Mucosa of stomach (tissue), 1 donor: ENCODE results near the gene CBX1.

Experiments used
- H3K27me3 ChIP-seq: one replicate; pipeline ENCODE4 v1.7.0; 2013; ENCODE audit warnings: mild to moderate bottlenecking, low read length; ENCODE audit not compliant: control insufficient read depth, insufficient read depth
- H3K36me3 ChIP-seq: one replicate; pipeline ENCODE4 v1.7.0; 2013; ENCODE audit warnings: low read length; ENCODE audit not compliant: control insufficient read depth, insufficient read depth
- H3K4me1 ChIP-seq: one replicate; pipeline ENCODE4 v1.7.0; 2013; ENCODE audit warnings: mild to moderate bottlenecking, low read length; ENCODE audit not compliant: control insufficient read depth, insufficient read depth
- H3K4me3 ChIP-seq: one replicate; pipeline ENCODE4 v1.7.0; 2013; ENCODE audit warnings: low read length
- H3K9ac ChIP-seq: one replicate; pipeline ENCODE4 v1.7.0; 2013; ENCODE audit warnings: mild to moderate bottlenecking, low read length, moderate library complexity
- H3K9me3 ChIP-seq: one replicate; pipeline ENCODE4 v1.7.0; 2013; ENCODE audit warnings: mild to moderate bottlenecking, low read length, moderate library complexity; ENCODE audit not compliant: control insufficient read depth
- donor health status: Pancreatic carcinoma.

Gene CBX1

DNA sequence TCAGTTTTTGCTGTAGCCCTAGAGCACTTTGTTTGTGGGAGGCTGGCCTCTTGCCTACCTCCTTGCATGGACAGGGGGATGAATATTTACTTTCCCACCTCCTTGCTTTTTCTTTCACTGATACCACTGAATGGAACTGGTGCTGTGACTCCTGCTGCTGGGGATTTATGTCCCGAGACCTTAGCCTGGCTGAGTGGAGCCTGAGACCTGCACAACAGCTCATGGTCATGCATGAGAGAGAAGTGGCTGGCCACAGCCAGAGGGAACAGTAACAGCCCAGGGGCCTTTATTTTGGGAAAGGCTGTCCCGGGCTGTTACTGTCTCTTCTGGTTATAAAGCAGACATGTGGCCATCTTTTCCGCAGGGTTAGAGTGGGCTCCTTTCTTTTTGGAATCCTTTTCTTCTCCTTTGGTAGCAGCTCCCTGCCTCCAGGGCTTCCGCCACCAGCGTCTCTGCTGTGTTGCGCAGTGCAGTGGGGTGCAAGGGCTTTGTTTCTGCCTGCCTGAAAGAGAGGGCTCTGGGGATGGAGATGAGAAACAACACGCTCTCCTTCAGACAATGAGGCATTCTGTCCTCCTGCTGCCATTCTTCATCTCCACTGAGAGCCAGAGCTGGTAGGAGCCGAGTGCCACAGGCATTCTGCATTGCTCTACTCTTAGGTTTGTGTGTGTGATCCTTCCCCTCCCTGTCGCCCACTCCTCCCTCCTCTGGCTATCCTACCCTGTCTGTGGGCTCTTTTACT lies 20.8 kb upstream of the CBX1 start:
- H3K9me3 ChIP-seq, result no peaks in the 10 kb centered on the region
- H3K9ac ChIP-seq, result no peak overlapping the region
- H3K4me1 ChIP-seq, result no peaks in the 10 kb centered on the region
- H3K4me3 ChIP-seq, result no peak overlapping the region
- H3K36me3 ChIP-seq, result peaks cover 24% of the 10 kb centered on the region
- no peaks in the 10 kb centered on the region for H3K27me3 ChIP-seq

DNA sequence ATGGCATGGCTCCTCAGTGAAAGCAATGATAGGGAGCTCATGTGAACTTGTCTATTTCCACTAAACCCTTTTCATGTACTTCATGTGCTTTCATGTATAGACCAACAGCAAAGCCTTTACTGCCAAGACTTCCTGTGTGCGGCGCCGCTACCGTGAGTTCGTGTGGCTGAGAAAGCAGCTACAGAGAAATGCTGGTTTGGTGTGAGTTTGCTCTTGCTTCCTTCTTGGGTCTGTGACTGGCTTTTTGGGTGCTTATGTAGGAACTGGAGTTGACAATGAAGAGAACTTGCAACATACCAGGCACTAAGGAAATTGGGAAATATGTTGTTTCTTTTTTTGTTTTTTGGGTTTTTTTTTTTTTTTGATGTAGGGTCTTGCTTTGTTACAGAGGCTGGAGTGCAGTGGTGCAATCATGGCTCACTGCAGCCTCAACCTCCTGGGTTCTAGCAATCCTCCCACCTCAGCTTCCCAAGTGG lies 12.0 kb upstream of the CBX1 start:
- no peaks in the 10 kb centered on the region for H3K4me1 ChIP-seq
- no peak overlapping the region for H3K9ac ChIP-seq
- H3K4me3 ChIP-seq, result no peak overlapping the region
- no peaks in the 10 kb centered on the region for H3K9me3 ChIP-seq
- H3K27me3 ChIP-seq, result no peaks in the 10 kb centered on the region
- peaks cover 8% of the 10 kb centered on the region for H3K36me3 ChIP-seq

DNA sequence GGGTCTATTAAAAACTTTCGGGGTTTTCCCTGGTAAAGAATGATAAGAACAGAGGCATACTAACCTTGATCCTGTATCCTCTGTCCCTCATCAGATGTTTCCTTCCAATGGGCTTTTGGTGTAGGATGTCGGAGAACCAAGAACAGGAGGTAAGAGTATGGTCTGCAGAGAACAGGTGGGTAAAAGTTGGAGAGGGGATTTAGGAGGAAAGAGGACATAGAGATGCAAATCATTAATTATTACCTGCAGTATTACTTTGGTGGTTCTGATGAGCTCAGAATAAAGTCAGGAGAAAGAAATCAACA lies 10.6 kb upstream of the CBX1 start:
- Histone ChIP-seq H3K9ac (no peak overlapping the region), H3K27me3 (no peaks in the 10 kb centered on the region), H3K9me3 (no peaks in the 10 kb centered on the region), H3K4me3 (no peak overlapping the region), H3K4me1 (no peaks in the 10 kb centered on the region), H3K36me3 (no peaks in the 10 kb centered on the region)

DNA sequence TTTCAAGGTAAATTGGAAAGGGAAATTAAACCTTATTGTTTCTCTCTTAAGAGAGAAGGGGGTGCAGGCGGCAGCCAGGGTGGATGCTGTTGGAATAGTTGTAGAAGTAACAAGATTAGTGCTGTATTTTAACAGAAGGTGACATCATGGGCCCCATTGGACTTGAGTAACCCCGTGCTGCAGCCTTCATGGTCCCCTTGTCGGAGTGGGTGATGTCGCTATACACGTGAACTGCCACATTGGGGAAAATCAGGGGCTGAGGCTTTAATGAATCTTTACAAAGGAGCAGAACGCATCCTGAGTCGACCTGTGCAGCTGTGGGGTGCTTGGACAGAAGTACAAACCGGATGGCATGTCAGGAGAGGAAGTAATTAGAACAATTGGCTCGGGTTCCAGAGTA lies 9.5 kb upstream of the CBX1 start:
- no peaks in the 10 kb centered on the region for H3K27me3 ChIP-seq
- H3K9me3 ChIP-seq, result no peaks in the 10 kb centered on the region
- H3K4me1 ChIP-seq, result no peaks in the 10 kb centered on the region
- no peak overlapping the region for H3K4me3 ChIP-seq
- no peaks in the 10 kb centered on the region for H3K36me3 ChIP-seq
- no peak overlapping the region for H3K9ac ChIP-seq

DNA sequence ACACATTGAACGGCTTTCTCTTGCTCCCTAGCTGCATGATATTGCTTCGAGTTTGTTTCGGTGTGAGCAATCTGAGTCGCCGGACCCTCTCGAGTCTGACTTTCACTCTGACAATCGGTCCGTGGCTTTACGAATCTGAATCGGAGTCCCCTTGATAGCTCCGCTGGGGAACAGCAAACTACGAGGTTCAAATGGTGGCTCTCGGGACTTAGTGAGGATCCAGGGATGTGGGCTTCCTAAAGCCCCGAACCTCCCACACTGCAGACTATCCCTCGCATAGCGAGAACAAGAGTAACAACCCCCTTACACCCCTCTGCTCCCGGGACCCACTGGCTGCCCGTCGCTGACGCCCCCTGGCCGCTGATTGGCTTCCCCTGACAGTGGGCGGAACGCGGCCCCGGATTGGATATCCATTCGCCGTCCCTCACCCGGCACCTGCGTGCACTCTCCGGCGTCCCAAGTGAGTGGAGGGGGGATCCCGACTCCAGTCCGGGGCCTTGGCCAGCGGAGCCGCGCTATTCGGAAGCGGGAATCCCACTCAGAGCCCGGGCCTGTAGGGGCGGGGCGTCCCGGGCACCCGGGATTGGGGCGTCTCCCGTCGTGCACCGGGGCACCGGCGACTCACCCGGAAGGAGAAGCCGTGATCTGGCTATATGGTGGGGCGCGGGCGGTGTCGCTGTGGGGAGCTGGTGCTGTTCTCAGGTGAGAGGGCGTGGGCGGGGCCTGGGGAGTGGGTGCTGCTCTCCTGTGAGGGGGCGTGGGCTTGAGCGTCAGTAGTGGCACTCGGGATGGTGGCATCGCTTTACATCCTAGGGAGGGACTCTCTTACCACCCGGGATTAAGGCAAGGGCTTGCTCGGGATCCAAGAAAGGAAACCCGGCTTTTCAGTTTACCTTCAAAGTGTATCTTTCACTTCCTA lies 6.1 kb upstream of the CBX1 start, which contains the start of gene SNX11:
SNX11 (plus strand) TSS at position 630 of the 919 bp plus-strand sequence. CDS start 4,278 bp downstream, outside the sequence.
- peak within 1 kb of the TSS; percentile 89 for H3K9ac ChIP-seq
- H3K9me3 ChIP-seq, result no peaks in the 10 kb centered on the region
- no peaks in the 10 kb centered on the region for H3K36me3 ChIP-seq
- H3K27me3 ChIP-seq, result no peaks in the 10 kb centered on the region
- H3K4me1 ChIP-seq, result no peaks in the 10 kb centered on the region
- peak within 1 kb of the TSS; percentile 70 for H3K4me3 ChIP-seq

DNA sequence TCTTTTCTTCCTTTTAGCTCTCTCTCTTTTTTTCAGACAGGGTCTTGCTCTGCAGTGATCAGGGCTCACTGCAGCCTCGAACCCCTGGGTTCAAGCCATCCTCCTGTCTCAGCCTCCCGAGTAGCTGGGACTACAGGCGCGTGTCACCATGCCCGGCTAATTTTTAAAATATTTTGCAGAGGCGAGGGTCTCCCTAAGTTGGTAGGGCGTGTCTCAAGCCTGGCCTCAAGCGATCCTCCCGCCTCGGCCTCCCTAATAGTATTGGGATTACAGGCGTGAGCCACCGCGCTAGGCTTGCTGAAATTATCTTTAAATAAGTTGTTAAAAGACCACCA lies 5.5 kb upstream of the CBX1 start:
- no peaks in the 10 kb centered on the region for H3K36me3 ChIP-seq
- no peaks in the 10 kb centered on the region for H3K4me1 ChIP-seq
- H3K27me3 ChIP-seq, result no peaks in the 10 kb centered on the region
- H3K4me3 ChIP-seq, result peak overlapping the region; percentile 70
- no peaks in the 10 kb centered on the region for H3K9me3 ChIP-seq
- peak overlapping the region; percentile 89 for H3K9ac ChIP-seq

DNA sequence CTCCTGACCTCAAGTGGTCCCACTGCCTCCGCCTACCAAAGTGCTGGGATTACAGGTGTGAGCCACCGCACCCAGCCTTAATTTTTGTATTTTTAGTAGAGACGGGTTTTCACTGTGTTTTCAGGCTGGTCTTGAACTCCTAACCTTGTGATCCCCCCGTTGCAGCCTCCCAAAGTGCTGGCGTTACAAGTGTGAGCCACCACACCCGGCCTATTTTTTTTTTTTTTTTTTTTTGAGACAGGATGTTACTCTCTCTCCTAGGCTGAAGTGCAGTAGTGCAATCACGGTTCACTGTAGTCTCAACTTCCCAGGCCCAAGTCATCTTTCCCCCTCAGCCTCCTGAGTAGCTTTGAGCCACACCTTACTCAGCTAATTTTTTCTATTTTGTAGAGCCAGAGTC lies 3.2 kb upstream of the CBX1 start:
- Histone ChIP-seq H3K9ac (no peak overlapping the region), H3K36me3 (no peaks in the 10 kb centered on the region), H3K9me3 (no peaks in the 10 kb centered on the region), H3K27me3 (no peaks in the 10 kb centered on the region), H3K4me3 (no peak overlapping the region), H3K4me1 (no peaks in the 10 kb centered on the region)

DNA sequence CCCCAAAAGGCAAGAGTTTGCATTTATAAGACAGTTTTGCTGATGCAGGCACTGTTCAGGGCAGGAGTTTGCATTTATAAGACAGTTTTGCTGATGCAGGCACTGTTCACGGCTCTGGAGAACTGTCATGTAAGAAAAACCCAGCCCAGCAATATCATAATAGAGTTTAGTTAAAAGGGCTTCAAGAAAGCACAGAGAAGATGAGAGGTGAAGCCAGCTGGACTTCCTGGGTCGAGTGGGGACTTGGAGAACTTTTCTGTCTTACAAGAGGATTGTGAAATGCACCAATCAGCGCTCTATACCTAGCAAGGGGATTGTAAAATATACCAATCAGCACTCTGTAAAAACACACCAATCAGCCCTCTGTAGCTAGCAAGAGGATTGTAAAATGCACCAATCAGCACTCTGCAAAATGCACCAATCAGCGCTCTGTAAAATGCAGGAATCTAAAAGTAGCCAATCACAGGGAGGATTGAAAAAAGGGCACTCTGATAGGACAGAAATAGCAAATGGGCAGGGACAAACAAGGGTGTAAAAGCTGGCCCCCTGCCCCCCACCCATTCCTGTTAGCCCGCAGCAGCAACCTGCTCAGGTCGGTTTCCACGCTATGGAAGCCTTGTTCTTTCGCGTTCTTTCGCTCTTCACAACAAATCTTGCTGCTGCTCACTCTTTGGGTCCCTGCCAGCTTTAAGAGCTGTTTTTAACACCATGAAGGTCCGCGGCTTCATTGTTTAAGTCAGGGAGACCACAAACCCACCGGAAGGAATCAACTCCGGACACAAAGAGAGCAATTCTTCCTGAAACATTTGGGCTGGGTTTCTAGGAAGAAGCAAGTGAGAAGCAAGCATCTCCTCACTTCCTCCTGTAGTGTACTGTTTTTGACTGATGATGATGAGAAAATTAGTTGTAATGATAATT lies 1.8 kb upstream of the CBX1 start:
- Histone ChIP-seq H3K9me3 (no peaks in the 10 kb centered on the region), H3K36me3 (no peaks in the 10 kb centered on the region), H3K27me3 (no peaks in the 10 kb centered on the region), H3K4me1 (no peaks in the 10 kb centered on the region), H3K4me3 (no peak overlapping the region), H3K9ac (no peak overlapping the region)

DNA sequence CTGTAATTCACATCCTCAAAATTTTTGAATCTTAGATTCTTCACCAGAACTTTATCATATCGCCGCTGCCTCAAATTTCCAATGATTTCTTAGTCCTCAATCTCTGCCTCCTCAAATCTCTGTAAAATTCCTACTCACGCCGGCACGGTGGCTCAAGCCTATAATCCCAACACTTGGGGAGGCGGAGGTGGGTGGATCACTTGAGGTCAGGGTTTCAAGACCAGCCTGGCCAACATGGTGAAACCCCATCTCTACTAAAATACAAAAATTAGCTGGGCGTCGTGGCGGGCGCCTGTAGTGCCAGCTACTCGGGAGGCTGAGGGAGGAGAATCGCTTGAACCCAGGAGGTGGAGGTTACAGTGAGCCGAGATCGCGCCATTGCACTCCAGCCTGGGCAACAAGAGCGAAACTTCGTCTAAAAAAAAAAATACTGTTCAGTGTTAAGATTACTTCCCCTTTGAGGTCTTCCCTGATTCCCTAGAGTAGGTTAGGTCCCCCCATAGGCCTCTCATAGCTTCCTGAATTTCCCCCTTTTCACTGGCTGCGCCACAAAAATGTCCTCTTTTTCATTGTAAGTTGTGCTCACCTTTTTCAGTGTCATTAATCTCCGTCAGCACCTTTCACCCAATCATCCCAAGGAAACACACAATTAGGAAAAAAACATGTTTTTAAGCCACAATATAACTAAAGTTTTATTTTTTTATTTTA lies 919 bp upstream of the CBX1 start:
- H3K4me1 ChIP-seq, result no peaks in the 10 kb centered on the region
- H3K36me3 ChIP-seq, result no peaks in the 10 kb centered on the region
- no peaks in the 10 kb centered on the region for H3K9me3 ChIP-seq
- H3K27me3 ChIP-seq, result no peaks in the 10 kb centered on the region
- no peak overlapping the region for H3K9ac ChIP-seq
- no peak overlapping the region for H3K4me3 ChIP-seq

DNA sequence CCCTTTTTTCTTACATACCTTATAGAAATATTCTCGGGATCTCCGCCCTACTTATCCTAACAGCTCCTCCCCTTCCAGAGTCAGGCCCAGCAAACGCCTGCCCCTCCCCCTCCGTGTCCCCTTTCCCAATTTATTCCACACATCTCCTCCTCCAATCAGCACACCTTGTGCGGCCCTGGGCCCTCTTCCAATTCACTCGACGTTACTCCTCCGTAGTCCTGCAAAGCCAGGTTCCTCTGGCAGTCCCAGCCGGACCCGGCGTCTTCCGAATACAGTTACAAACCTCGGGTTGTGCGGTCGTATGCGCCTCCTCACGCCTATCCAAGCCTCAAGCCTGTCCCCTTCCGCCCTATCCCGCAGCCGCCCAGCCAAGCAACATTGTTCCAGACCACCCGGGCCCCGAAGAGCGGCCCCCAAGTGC lies 677 bp downstream of the CBX1 start:
- Histone ChIP-seq H3K27me3 (no peaks in the 10 kb centered on the region), H3K9ac (peak overlapping the region; percentile 66), H3K4me1 (no peaks in the 10 kb centered on the region), H3K4me3 (peak overlapping the region; percentile 67), H3K9me3 (no peaks in the 10 kb centered on the region), H3K36me3 (no peaks in the 10 kb centered on the region)

DNA sequence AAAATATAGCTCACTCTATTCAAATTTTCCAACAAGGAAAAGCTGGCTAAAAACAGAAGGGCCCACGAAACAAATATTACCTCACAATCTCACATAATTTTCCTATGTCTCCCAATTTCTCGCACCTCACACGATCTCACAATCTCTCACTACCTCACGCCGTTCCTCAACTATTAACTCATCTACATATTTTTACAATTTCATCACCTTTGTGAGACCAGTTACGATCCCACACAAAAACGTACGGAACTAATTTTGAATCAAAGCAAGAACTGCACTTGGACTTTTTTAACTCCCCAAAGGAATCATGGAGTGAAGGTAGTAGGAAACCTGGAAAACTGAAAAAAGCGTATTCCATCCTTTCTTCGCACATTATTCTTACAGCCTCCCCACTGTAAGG lies 1.1 kb downstream of the CBX1 start:
- H3K4me1 ChIP-seq, result no peaks in the 10 kb centered on the region
- no peaks in the 10 kb centered on the region for H3K36me3 ChIP-seq
- no peaks in the 10 kb centered on the region for H3K27me3 ChIP-seq
- peak overlapping the region; percentile 66 for H3K9ac ChIP-seq
- H3K4me3 ChIP-seq, result peak overlapping the region; percentile 67
- H3K9me3 ChIP-seq, result no peaks in the 10 kb centered on the region
